Ammon's horn (tissue), 1 donor: Measurements from ENCODE around the gene MED16.
A peak's percentile ranks its signal among the peaks of the same experiment; 100 is the strongest.

Experiments used
- DNase-seq: peaks from one replicate; pipeline ENCODE4 v3.0.0-alpha.2; 2016; ENCODE audit warnings: low spot score

The MED16 gene

DNA sequence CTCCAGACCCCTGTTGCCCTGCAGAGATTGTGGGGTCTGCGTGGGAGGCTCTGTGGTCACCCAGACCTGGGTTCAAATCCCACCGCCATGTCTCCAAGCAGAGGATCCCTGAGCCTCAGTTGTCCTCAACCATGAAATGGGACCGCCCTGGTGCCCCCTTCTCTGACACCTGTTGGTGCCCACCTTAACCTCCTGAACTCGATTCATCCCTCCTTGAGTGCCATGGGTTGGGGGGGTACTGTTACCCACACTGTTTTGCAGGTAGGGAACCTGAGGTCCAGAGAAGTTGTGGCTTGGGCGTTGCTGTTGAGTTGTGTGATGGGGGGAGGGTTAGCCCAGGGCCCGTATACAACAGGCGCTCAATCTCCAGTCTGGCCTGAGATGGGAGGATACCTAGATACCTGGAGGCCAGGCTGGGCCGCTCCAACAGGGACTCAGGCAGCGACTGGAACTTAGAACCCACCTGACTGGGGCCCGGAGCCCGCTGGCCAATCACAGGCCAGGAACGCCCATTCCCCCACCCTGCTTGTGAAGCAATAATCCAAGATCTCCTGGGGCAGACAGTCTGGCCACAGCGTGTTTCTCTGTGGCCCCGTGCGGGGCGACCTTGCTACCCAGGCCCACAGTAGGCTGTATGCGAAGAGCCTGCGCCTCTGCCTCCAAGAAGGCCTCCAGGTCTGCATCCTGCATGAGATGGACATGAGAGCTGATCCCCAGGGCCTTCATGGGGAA is 35.6 kb upstream of the MED16 start:
- DNase-seq = no peak

GRCh38 chr19:927780-928401 is 34.9 kb upstream of the MED16 start:
- no peak for DNase-seq

DNA sequence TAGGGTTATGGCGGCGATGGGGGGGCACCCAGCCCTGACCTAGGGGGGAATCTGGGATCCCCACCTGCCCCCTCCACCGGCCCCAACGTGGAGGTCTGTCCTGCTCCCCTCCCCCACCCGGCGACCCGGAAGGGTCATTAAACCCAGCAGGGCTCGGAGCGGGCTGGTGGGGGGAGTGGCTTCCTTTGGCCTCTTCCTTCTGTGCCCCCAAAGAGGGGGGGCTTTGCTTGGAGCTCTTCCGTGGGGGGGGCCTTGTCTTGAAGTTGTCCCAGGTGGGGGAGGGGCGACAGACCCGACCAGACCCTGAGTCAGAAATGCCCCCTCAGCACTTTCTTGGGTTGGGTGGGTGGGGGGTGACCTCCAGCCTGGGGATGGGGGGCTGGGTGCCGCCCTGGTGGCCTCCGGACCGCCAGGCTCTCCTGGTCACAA is 34.4 kb upstream of the MED16 start:
- no peak for DNase-seq

DNA sequence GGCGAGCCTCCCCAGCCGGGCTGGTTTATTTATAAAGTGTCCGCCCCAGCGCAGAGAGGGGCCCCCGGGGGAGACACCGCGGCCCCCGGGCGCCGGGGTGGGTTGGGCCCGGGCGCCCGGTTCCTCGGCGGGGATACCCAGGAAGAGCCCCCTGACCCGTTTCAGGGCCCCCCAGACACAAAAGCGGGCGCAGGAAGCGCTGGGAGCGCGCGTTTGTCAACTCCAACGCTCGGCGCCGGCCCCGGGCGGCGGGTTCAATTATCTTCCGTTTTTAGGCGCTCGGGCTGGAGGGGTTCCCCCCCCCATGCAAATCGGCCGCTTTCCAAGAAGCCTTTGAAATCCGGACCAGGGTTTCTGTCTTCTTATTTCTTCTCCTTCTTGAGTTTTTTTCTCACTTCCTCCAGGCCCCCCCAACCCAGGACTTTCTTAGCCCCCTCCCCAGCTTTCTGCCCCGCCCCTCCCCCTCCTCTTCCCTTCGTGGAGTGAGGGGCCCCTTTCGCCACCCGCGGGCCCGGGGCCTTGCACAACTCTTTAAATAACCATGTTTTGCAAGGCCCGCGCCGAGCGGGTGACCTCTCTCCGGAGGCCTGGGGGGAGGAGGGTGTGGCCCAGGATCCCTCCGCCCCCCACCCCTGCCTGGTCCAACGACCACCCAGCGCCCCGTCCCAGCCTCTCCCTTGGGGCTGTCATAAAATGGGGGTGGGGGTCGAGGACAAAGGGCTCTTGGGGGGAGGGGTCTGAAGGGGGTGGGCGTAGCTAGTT is 33.8 kb upstream of the MED16 start:
- DNase-seq = no peak

DNA sequence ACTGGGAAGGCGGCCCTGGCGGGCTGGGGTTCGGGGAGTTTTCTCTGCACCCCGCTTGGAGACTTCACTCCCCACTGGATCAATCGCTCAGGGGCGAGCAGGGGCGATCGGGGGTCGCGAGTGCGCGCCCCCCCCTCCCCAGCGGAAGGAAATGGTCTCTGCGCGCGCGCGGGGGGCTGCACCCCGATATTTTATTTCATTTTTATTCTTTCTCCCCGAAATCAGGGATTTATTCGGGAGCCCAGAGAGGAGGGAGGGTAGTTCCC is 33.3 kb upstream of the MED16 start:
- DNase-seq = no peak

DNA sequence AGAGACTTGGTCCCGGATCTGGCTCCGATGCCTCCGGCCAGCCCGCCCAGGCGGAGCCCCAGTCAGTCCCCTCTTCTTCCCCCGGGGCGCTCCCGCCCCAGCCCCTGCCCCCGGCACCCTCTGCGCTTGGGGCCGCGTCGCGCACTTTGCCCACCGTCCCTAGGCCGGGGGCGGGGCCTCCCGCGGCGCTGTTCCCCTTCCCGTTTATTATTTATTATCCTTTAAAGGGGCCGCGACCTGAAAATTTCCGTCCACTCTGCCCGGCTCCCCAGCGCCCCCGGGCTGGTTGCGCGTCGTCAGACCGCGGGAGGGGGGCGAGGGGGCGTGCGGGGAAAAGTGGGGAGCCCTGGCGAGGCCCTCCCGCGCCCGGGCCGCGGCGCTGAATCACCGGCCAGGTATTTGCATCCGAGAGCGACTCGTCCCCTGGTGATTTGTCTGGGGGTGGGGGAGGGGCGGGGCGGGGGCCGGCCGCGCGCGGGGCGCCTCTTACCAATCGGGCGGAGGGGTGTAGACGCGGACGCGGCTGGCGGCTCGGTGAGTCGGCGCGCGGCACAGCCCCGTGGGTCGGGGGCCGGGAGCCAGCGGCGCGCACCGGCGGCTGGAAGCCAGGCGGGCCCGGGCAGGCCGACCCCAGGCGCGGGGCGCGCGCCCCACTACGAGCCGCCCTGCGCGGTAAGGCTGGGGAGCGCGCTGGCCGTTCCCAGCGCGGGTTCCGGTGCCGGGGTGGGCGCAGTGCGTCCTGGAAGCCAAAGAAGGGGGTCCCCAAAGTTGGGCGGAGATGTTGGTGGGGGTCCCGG is 32.7 kb upstream of the MED16 start, which contains the start of gene ARID3A:
TSS of gene ARID3A (plus strand) at position 510 of the 797 bp plus-strand sequence. CDS start 3,494 bp downstream, outside the sequence.
- DNase-seq = peak; percentile 74

DNA sequence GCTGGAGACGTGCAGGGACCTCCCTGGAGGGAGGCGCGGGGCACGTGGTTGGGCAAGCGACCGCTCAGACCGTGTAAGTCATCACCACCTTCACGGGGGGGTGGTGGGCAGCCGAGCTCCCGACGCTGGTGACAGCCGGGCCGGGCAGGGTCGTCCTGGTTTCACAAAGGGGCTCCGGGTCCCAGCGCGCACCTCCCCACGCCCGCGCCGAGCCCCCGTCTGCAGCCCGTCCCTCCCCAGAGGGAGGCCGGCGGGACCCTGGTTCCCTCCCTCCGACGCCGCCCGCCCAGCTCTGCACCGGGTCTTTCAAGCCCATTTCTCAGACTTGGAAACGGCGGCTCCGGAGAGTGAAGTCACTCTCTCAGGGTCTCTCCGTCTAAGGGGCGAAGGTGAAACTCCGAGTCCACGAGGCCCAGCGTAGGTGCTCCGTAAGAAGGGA is 32.1 kb upstream of the MED16 start:
- DNase-seq = no peak

DNA sequence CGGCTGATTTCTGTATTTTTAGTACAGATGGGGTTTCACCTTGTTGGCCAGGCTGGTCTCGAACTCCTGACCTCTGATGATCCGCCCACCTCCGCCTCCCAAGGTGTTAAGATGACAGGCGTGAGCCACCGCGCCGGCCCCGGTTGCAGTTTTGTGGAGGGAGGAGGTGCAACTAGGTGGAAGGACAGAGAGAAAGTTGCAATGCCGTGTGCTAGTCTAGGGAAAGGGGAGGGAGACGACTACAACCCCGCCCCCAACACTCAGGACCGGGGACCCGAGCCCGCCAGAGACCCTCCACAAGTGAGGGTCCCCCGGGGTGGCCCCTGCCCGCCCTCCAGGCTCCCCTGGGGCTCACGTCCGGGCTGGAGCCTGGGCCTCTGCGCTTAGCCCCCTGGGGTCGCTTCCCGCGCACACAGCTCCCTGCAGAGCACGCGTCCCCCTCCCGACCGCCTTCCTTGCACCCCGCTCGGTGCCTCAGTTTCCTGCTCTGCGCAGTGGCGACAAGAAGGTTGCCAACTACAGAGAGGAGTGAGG is 31.6 kb upstream of the MED16 start:
- DNase-seq = no peak

DNA sequence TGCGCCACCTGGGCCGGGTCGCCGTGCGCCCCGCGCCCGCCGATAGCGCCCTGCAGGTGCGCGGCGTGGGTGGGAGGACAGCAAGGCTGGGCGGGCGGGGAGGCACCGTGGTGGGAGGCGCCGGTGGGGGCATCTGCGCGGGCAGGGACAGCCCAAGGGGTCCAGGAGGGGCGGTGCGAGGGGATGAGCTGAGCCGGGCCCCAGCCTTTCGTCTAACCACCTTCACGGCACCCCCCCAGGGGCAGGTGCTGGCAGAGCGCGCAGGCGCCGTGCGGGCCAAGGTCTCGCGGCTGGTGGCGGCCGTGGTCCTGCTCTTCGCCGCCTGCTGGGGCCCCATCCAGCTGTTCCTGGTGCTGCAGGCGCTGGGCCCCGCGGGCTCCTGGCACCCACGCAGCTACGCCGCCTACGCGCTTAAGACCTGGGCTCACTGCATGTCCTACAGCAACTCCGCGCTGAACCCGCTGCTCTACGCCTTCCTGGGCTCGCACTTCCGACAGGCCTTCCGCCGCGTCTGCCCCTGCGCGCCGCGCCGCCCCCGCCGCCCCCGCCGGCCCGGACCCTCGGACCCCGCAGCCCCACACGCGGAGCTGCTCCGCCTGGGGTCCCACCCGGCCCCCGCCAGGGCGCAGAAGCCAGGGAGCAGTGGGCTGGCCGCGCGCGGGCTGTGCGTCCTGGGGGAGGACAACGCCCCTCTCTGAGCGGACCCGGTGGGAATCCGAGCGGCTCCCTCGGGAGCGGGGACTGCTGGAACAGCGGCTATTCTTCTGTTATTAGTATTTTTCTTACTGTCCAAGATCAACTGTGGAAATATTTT is 27.3 kb upstream of the MED16 start:
- no peak for DNase-seq

GRCh38 chr19:919199-920050 is 26.4 kb upstream of the MED16 start:
- no peak for DNase-seq

DNA sequence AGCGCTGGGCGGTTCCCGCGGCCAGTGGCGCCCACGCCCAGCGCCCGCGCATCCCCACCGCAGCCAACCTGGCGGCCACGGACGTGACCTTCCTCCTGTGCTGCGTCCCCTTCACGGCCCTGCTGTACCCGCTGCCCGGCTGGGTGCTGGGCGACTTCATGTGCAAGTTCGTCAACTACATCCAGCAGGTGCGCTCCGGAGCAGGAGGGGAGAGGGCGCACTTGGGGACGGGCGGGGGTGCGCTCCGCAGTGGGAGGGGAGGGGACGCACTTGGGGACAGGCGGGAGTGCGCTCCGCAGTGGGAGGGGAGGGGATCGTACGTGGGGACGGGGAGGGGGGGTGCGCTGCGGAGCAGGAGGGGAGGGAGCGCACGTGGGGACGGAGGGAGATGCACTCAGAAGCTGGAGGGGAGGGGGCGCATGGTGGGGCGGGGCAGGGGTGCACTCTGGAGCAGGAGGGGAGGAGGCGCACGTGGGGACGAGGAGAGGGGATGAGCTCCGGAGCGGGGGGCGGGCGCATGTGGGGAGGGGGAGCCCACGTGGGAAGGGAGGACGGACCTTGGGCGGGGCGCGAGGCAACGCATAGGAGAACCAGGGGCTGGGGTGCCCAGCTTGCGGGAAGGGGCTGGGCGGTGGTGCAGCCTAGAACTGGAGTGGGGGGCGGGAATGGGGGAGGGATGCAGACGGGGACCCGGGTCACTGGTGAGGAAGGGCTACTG is 25.7 kb upstream of the MED16 start:
- DNase-seq = no peak

DNA sequence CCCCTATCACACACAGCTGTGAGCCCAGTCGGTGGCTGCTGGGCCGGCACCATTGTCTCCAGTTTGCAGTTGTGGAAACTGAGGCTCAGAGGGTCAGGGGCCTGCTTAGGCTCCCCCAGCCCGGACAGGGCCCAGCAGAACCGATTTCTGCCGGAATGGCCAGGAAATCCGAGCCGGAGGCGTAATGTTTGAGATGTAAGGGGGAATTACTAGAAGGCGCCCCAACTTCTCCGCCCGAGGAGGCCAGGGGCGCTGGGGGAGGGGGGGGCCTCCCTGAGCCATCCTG is 25.1 kb upstream of the MED16 start:
- DNase-seq = no peak

- no peak for DNase-seq
Observed at GRCh38 chr19:917323-918151, 24.6 kb upstream of the MED16 start, which contains the start of gene KISS1R. Gene KISS1R, plus strand, starts transcription at chr19:917333. Its CDS starts 170 bp downstream, at chr19:917503.

DNA sequence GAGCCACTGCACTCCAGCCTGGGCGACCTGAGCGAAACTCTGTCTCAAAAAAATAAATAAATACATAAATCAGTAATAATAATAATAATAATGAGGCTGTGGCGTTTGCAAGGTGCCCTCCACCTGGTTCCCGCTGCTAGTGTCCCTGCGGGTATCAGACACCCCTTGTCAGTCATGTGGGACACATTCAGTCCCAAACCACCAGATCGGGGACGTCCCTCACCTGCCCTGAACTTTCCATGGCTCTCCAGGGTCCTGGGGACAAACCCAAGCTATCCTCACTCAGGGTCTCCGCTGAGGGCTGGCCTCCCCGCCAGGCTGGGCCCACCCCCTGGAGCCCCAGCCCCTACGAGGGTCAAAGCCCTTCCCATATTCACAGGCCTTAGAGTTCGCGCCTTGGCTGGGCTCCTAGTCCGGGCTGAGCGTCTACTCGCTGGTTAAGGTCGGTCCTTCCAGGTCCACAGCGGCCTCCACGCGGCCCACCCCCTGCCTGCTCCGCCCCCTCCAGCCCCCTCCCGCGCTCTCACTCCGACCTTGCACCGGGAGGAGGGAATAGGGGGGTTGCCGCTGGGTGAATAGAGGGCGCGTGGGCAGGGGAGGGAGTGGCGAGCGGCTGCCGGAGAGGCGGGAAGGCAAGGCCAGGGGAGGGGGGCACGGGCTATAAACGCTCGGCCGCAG is 23.8 kb upstream of the MED16 start:
- no peak for DNase-seq

DNA sequence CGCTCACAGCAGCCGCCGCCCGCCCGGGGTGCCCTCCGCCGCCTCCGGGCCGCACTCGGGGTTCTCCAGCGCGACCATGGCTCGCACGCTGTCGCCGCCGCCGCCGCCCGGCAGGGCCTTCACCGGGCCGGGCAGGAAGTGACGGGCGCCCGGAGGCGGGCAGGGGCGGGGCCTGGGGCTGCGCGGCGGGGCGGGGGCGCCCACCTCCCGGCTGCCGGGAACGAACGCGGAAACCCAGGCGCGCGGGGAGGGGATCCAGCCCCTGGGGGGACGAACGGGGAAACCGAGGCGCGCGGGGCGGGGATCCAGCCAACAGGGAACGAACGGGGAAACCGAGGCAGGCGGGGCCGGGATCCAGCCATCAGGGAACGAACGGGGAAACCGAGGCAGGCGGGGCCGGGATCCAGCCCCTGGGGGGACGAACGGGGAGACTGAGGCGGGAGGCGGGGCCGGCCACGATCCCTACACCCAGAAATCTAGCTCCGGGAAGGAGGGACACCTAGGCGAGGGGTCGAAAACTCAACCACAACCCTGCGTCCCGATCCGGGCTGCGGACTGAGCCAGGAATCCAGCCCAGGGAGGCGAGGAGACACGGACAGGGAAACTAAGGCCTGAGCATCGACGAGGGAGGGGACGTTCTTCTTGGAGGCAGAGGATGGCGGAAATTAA is 20.2 kb upstream of the MED16 start, which contains the start of gene R3HDM4:
TSS of gene R3HDM4 (minus strand) at position 140 of the 669 bp plus-strand sequence. CDS start at position 78, 62 bp downstream.
- DNase-seq = peak; percentile 71

DNA sequence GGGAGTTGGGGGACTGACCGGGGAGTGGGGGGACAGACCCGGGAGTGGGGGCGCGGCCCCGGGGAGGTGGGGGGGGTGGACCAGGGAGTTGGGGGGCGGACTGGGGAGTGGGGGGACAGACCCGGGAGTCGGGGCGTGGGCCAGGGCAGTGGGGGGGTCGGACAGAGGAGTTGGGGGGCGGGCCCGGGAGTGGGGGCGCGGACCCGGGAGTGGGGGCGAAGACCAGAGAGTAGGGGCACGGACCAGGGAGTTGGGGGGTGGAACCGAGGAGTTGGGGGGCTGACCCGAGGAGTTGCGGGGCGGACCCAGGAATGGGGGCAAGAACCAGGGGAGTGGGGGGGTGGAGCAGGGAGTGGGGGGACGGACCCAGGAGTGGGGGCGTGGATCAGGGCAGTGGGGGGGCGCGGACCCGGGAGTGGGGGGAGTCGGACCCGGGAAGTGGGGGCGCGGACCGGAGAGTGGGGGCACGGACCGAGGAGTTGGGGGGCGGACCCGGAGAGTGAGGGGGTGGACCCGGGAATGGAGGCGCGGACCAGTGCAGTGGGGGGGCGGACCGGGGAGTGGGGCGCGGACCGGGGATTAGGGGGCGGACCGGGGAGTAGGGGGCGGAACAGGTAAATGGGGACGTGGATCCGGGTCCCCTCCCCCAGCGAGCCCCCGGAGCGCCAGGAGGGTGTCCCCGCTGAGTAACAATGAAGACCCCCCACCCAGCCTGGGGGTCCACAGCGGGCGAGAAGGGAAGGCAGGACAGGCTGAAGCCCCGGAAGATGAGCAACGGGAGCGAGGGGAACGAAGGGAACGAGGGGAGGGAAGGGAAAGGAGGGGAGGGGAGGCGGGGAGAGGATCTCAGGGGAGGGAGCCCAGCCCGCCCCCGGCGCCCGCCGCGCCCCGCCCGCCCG is 19.4 kb upstream of the MED16 start:
- no peak for DNase-seq
